Gastrocnemius medialis (tissue), 4 donors: ENCODE data around the gene ARAP3.

Experiments used
- CTCF ChIP-seq, 5 experiments: fragments of 450-650 bp in 3 of 5; fragments of 200-600 bp in 2 of 5; sonication (generic) in 2 of 5; IDR thresholded peaks in 4 of 5; conservative IDR thresholded peaks in 1 of 5; 1 replicate in 4 of 5; 2 replicates in 1 of 5; pipeline ENCODE4 v1.5.1; 2016 to 2019; ENCODE audit warnings: antibody characterized with exemption in 5 of 5, mild to moderate bottlenecking in 3 of 5, moderate library complexity in 3 of 5
- POLR2A ChIP-seq, 2 donors: fragments of 450-650 bp; IDR thresholded peaks; one replicate each; pipeline ENCODE4 v1.6.1; 2017; ENCODE audit warnings: antibody characterized with exemption in 2 of 2, mild to moderate bottlenecking in 2 of 2, moderate library complexity in 2 of 2

- no peak for TF ChIP-seq CTCF (IDR thresholded peaks at IDR 0.05 in 4 of 5, conservative IDR thresholded peaks at IDR 0.05 in 1 of 5)
- no peak for TF ChIP-seq POLR2A (IDR thresholded peaks at IDR 0.05)
These were observed 29.7 kb upstream of the ARAP3 start for GRCh38 chr5:141711687-141712086.
